Testis (tissue), 2 donors: ENCODE data around the gene COG1.

ENCODE experiments used
- CTCF ChIP-seq, 3 experiments: fragments of 450-650 bp in 2 of 3; fragments of 200-600 bp in 1 of 3; sonication (generic) in 1 of 3; IDR thresholded peaks; one replicate each; pipeline ENCODE4 v1.5.1; 2016 to 2019; ENCODE audit warnings: antibody characterized with exemption in 3 of 3, mild to moderate bottlenecking in 2 of 3, moderate library complexity in 1 of 3
- POLR2A ChIP-seq: fragments of 450-650 bp; IDR thresholded peaks from one replicate; pipeline ENCODE4 v1.6.1; 2017; ENCODE audit warnings: antibody characterized with exemption, mild to moderate bottlenecking, moderate library complexity

GRCh38 chr17:73208139-73208827, 15.4 kb downstream of the COG1 start:
- TF ChIP-seq CTCF (IDR thresholded peaks at IDR 0.05): no peak
- no peak for TF ChIP-seq POLR2A
